HK-2 (cell line): Measurements from ENCODE around the gene ACTL6A.
"Not testable (repeated sequence)": the region's sequence is repeated elsewhere in the genome, so short reads cannot be mapped to it uniquely, and the experiment has no call there.

Experiments
- DNase-seq: peaks from one replicate; pipeline ENCODE4 v3.0.0-alpha.2; 2018; ENCODE audit not compliant: unreplicated experiment

ACTL6A gene

DNA sequence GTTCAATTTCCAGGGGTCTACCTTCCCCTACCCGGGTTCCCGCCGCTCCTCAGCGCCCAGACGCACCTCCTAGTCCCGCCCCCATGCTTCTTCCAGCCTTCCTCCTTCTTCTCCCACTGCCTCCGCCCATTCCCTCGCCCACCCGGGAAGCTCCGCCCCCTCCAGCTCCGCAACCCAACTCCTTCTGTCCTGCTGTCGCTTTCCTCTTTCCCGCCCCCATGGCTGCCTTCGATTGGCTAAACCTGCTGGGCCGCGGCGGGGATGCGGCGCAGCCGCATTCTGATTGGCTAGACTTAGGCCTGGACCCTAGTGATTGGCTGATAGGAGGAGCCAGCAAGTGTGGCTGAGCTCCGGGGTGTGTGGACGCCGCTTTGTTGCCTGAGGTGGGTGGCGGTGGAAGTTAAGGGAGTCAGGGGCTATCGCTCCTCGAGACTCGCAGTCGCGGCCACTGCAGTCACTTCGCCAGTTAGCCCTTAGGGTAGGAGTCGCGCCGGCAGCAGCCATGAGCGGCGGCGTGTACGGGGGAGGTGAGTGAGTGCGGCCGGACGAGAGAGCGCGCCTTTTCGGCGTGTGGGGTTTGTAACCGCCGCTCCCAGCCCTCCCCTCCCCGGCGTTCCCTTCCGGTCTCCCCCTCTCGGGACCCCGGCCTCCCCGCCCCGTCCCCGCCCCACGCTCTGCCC lies at the start of gene ACTL6A:
Gene ACTL6A, plus strand, starts transcription at position 336 of the 680 bp plus-strand sequence. Its CDS starts 167 bp downstream, at position 503.
- peak; percentile 100 for DNase-seq

- no peak for DNase-seq
Observed at GRCh38 chr3:179513862-179514261, 48.9 kb upstream of the ACTL6A start.

- not testable (repeated sequence) for DNase-seq
Observed at GRCh38 chr3:179516461-179517251, 46.1 kb upstream of the ACTL6A start.

GRCh38 chr3:179526482-179526881 lies 36.2 kb upstream of the ACTL6A start:
- no peak for DNase-seq

- DNase-seq = peak; percentile 7
Observed at GRCh38 chr3:179526989-179527391, 35.7 kb upstream of the ACTL6A start.

GRCh38 chr3:179528772-179529171 lies 34.0 kb upstream of the ACTL6A start:
- no peak for DNase-seq

- DNase-seq = no peak
Observed at GRCh38 chr3:179531576-179531975, 31.1 kb upstream of the ACTL6A start.

DNA sequence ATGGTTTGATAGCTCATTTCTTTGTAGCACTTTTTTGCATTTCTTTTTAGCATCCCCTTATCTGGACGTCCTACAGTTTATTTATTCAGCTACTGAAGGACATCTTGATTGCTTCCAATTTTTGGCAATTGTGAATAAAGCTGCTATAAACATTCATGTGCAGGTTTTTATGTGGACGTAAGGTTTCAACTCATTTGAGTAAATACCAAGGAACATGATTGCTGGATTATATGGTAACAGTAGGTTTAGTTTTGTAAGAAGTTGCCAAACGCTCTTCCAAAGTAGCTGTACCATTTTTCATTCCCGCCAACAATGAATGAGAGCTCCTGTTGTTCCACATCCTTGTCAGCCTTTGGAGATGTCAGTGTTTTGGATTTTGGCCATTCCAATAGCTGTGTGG lies 29.5 kb upstream of the ACTL6A start:
- no peak for DNase-seq

- DNase-seq = no peak
Observed at GRCh38 chr3:179536256-179536655, 26.5 kb upstream of the ACTL6A start.

- DNase-seq = no peak
Observed at GRCh38 chr3:179541094-179541493, 21.6 kb upstream of the ACTL6A start.

DNA sequence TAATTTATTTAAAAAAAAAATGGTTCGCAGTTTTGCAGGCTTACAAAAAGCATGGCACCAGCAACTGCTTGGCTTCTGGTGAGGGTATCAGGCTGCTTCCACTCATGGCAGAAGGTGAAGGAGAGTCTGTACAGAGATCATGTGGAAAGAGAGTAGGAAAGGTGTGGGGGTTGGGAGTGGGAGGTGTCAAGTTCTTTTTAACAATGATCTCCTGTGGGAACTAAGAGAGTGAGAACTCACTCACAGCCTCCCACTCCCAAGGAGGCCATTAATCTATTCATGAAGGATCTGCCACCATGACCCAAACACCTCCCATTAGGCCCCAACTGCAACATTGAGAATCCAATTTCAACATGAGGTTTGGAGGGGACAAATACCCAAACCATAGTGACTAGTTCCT lies 21.1 kb upstream of the ACTL6A start:
- no peak for DNase-seq

GRCh38 chr3:179542375-179542774 lies 20.4 kb upstream of the ACTL6A start:
- no peak for DNase-seq

DNA sequence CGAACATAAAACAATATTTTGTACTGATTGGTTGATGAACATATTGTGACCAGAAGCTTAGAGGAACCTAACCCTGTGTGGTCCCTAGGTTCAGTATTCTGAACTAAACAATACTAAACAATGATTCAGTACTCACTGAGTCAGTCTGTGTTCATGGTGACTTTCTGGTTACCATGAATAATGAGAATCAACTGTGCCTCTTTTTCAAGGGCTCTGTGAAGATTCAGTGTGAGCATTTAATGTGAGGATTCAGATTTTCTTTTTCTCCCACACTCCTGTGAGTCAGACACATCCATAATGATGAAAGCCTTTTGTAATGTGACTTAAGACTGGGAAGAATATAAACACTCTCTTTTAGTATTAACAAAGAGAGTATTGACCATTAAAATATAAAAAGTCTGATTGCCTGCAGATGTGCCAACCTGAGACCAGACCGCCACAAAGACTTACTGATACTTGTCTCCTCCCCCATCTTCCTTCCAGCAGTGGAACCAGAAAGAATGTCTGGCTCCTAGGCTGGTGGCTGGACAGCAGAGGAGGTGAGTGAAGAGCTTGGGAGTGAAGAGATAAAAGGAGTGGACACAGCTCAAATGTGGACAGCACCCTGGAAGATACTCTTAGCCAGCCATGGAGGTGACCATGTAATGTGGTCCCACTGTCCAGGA lies 17.6 kb upstream of the ACTL6A start:
- DNase-seq = no peak

GRCh38 chr3:179546814-179547241 lies 15.9 kb upstream of the ACTL6A start:
- no peak for DNase-seq

GRCh38 chr3:179551349-179552105 lies 11.2 kb upstream of the ACTL6A start:
- no peak for DNase-seq

DNA sequence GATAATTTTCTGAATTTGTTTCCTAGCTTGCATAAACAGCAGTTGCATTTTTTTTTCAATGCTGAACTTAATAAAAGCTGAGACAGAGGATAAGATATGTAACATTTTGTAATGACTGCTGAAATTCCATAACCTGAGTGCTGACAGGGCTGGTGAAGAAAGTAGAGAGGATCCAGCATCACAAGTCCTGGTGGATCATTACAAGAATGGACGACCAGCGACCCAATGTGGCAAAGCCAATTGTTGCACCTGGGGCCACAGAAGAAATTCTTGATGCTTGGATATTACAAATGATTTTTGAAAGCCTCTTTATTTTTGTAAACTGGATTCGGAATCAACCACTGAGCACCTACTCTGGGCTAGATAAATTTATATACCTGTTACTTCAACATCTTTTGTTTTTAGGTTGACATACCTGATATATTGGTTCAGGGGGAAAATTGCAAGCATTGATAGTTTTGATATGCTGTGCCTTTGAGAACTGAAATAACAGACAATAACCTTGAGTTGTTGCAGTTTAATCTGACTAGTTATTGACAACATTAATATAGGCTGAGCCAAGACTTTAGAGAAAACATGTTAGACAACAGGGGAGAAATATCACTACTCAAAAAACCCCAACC lies 3.9 kb upstream of the ACTL6A start:
- DNase-seq = peak; percentile 62

- peak; percentile 21 for DNase-seq
Observed at GRCh38 chr3:179560791-179561190, 1.9 kb upstream of the ACTL6A start.

GRCh38 chr3:179563271-179563783 lies 601 bp downstream of the ACTL6A start:
- peak; percentile 86 for DNase-seq

DNA sequence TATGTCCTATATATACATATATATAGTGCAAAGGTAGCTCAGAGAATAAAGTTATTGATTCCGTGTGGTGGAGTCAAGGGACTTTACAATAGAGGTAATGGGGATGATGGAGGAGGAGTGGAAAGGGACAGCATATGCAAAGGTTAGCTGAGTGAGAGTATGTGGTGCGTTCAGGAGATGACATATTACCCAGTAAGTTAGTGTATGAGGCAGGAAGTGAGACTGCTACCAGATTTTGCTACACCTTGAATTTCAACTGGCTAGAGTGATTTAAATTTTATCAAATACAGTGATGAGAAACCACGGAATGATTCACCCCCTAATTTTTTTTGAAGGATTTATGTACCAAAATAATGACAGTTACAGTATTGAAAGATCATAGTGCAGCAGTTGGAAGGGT lies 2.8 kb downstream of the ACTL6A start:
- no peak for DNase-seq

DNA sequence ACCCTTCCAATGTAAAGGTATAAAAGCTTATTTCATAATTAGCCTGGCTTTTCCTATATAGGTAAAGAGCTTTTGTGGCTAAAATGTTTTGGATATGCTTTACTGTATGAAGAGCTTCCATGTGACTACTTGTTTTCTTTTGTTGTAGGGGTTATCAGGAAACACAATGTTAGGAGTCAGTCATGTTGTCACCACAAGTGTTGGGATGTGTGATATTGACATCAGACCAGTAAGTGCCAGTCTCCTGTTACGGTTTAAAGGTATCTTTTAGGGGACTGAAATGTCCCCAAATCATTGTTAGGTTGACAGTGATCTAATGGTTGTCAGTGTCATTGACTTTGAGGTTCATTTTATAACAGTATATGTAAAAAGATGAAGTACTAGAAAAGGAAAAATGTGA lies 18.3 kb downstream of the ACTL6A start:
- no peak for DNase-seq

DNA sequence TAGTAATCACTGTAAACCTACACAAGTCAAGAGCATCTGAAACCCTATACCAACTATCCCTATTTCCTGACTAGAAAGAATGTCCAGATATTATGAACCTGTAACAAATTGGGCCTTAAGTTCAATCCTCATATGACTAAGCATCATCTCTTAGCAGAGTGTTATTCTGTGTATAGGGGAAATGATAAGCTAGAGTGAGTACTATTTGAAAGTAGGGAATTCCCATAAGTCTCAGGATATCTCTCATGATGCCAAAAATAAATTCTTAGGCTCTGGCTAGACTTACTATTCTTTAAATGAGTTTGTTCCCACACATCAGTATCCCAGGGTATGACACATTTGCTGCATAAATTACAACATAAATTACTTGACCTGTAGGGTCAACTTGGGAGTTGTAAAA lies 26.4 kb downstream of the ACTL6A start:
- DNase-seq = no peak
